GM03348 (cell line): Measurements from ENCODE around the gene CYB5R4.
"Not testable (repeated sequence)": the region's sequence is repeated elsewhere in the genome, so short reads cannot be mapped to it uniquely, and the experiment has no call there.

Experiments
- DNase-seq: peaks from one replicate; pipeline ENCODE4 v3.0.0; 2012; ENCODE audit warnings: low spot score

The CYB5R4 gene

DNA sequence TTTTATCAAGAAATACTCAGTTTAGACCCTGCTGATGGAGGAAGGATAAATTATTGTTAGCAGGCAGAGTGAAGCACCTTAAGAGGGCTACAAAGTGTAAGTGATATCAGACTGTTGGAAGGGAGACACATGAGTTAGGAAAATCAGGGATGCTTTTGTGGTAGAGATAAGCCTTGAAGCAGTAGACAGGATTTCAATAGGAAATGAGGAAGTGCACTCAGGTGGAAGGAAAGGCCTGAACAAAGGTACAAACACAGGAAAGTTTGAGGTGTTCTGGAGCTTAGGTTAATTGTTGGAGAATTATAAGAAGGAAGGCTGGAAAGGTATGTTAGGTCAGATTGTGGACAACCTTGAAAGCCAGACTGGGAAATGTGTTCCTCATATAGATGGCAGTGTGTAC, 7.6 kb downstream of the CYB5R4 start:
- DNase-seq: no peak

DNA sequence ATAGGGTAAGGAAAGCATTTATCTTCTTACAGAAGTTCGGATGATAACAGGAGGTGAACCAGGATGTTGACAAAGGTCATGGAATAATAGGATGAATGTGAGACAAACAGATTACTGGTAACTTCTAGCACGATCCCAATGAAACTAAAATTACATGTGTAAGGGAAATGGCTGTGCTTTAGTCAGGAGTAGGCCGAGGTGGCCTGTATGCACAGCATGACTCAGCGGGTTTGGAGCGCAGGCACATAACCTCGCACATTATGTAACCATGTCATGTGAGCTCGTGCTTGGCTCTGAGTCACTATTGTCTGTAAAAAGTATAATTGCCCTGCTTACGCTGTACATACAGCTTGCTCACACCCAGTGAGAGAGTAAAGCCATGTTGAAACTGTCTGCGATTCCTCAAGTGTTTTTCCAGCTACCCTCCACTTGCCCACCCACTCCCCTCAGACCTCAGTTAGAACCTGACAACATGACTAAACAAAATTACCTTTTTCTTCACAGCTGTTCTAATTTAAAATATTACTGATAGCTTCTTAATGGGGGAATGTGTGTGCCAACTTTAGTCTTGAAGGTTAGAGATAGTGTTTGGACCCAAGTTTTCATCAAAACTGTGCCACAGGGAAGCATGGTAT, 8.2 kb downstream of the CYB5R4 start:
- DNase-seq: peak; percentile 65

DNA sequence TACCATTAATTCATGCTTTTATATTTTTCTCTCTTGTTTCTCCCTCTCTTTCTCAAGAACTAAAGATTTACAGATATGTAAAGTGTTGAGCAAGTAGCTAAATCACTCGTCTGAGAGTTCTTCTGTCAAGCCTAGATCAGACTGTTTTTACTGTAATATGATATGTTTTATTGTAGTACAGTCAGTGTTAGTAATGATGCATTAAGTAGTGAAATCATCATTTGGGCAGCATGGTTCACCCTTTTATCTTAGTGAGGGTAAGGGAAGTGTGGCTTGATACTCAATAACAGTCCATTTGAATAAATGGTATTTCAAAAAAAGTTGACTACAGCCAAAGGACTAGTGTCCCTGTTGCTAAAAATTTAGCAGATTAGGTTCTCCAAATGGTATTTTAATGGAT, 9.2 kb downstream of the CYB5R4 start:
- DNase-seq: peak; percentile 42

DNA sequence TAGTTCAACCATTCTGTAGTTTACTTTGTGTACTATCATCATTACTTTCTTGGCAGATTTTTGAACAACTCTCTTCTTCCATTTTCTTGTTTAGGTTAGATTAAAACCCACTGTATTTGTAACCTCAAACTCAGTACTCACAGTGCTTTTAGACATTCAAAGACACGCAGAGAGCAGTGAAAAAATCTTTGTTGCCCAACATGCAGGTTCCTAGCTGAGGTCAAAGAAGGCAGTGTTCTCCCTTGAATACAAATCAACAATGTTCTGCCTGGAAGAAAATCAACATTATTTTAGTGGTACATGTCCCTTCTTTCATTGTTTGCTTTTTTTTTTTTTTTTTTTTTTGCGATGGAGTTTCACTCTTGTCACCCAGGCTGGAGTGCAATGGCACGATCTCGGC, 11.2 kb downstream of the CYB5R4 start:
- DNase-seq: no peak

DNA sequence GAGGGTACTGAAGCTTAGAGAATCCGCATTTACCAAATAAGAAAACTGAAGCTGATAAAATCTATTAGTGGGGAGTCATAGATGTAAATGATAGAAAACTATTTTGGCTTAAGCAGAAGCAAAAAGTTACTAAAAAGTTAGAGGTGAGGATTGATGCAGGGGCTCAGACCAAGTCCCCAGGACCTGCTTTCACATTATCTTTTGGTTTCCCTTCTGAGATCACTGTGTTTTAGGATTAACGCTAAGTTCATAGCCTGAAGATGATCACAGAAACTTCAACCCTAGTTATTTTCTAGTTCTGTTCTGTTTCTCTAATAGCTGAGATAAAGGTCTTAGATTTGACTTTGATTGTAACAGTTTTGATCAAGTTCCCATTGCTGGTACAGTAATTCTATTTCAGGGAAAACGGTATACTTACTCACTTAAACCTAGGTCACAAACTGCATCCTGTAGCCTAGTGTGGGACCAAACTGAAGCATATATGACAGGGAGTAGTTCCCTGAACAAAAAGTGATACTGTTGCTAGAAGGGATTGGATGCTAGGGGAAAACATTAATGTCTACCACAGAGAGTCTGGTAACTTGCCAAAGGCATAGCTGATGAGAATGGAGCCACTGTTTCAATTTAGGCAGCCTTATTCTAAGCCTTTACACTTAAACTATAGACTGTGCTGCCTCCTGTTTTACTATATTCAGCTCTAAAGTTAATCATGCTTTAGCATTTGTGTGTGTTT, 13.1 kb downstream of the CYB5R4 start:
- DNase-seq: no peak

DNA sequence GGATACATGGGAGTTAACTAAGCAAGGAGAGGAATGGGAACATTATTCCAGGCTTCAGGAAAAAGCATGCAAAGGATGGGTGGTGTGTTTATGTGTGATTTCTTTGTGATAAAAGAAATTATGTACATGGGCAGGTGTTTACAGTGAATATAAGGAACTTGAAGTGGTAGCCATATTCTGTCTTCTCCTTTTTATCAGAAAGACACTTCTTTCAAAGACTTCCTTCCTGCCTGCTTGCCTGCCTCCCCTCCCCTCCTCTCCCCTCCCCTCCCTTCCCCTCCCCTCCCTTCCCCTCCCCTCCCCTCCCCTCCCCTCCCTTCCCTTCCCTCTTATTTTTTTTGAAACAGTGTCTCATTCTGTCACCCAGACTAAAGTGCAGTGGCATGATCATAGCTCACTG, 14.4 kb downstream of the CYB5R4 start:
- no peak for DNase-seq

DNA sequence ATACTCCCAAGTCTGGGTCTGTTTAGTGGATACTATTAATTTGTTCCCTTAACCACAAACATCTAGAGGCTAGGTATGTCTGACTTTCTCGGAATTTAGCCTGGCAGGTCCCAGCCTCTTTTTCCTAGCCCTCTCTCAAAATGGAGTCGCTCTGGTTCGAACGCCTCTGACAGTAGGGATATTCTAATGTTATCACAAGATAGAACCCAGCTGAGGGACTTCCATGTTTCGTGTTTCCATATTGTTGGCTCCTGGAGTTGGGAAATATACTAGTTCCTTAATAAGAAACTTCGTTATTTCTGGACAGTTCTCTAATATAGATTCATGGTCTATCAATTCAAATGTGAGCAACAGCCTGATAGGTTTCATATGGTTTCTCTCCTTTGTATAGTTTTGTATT, 16.4 kb downstream of the CYB5R4 start:
- DNase-seq: no peak

DNA sequence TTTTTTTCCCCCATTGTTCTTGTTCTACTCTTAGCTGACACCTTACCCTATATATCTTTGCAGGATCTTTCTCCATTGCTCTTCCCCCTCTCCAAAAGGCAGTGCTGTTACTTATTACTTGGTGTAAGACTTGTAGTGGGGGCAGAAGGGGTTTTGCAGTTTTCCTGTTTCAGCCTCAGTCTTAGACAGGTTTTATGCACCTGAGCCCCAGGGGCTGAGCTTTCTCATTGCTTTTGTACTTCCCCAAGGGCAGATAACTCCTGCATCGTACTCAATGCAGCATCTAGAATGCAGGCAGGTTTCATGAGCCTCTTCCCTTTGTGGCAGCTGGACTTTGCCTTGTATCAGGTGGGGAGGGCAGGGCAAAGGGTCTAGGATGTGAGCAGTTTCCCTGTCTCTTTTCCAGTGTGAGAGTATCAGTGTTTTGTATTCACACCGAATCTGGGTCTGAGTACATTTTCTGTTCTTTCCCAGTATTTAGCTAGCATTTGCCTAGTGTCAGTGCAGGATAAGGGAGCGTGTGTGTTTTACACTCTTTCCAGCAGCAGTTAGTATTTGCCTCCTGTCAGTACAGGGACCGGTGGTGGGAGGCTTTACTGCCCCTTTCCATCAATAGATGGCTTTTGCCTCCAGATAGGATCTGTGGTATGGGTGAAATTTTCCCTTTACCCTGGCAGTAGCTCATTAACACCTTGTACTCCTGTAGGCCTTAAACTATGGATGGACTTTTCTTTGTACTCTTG, 19.6 kb downstream of the CYB5R4 start:
- no peak for DNase-seq

DNA sequence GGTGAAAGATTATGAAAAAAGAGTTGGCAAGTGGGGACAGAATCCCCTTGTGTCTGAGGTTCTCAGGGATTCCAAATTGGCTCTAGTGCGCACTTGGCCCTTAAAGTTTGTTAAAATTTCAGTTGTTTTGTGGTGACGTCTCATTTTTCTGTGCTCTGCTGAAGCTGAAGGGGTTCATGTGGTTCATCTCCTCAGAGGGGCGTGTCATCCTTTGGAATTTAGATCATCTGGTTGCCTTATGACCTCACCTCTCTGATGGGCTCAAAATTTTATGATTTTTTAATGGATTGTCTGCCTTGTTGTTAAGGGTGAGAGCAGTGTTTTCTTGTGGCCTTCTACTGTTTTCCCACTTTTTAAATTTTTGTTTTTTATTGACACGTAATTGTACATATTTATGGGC, 20.3 kb downstream of the CYB5R4 start:
- DNase-seq: peak; percentile 24

DNA sequence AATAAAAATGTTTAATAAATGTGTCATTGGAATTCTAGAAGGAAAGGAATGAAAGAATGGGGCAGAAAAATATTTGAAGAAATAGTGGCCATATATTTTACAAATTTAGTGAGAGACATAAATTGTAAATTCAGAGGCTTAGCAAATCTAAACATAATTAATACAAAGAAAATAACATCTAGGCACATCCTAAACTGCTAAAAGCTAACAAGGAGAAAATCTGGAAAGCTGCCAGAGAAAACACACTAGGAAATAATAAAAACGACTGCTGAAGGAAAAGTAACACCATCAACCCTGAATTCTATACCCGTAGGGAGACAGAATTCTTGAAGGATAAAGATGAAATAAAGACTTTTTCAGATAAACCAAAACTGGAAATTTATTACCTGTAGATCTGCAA, 23.8 kb downstream of the CYB5R4 start:
- no peak for DNase-seq

DNA sequence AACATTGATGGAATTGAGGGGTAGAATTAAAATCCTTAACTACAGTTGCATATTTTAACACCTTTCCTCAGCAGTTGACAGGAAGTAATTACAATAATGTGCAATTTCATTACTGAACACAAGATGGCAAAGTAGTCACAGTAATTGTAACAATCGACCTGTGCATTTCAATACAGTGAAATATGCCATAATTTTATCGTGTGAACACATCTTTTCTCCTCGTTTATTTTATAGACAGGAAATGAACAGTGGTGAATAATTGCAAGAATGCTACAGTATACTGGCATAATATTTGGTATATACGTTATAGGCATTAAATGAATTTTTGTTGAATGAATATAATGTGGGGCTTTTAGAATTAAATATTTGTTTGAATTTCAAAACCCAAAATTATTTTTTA, 25.0 kb downstream of the CYB5R4 start:
- DNase-seq: peak; percentile 52

DNA sequence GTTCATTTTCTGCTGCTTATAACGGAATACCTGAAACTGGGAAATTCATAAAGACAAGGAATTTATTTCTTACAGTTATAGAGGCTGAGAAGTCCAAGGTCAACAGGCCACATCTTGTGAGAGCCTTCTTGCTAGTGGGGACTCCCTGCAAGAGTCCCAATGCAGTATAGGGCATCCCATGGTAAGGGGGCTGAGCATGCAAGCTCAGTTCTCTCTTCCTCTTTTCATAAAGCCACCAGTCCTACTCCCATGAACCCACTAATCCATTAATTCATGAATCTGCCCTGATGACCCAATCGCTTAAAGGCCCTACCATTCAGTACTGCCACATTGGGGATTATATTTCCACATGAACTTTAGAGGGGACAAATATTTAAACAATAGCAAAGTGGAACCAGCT, 26.5 kb downstream of the CYB5R4 start:
- no peak for DNase-seq

DNA sequence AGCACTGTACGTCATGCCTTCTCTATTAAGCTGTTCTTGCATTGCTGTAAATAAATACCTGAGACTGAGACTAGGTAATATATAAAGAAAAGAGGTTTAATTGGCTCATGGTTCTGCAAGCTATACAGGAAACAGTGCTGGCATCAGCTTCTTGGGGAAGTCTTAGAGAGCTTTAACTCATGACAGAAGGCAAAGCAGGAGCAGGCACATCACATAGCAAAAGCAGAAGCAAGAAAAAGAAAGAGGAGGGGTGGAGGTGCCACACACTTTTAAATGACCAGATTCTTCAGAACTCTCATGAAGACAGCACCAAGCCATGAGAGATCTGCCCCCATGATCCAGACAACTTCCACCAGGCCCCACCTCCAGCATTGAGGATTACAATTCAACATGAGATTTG, 30.1 kb downstream of the CYB5R4 start:
- no peak for DNase-seq

DNA sequence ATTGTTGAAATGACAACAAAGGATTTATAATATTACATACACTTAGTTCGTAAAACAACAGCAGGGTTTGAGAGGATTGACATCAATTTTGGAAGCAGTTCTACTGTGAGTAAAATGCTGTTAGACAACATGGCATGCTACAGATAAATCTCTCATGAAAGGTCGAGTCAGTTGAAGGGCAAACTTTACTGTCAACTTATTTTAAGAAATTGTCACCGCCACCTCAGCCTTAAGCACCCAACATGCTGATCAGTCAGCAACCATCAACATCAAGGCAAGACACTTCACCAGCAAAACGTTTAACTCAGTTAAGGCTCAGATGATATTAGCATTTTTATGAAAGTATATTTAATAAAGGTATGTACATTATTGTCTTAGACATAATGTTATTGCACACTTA, 31.0 kb downstream of the CYB5R4 start:
- no peak for DNase-seq

DNA sequence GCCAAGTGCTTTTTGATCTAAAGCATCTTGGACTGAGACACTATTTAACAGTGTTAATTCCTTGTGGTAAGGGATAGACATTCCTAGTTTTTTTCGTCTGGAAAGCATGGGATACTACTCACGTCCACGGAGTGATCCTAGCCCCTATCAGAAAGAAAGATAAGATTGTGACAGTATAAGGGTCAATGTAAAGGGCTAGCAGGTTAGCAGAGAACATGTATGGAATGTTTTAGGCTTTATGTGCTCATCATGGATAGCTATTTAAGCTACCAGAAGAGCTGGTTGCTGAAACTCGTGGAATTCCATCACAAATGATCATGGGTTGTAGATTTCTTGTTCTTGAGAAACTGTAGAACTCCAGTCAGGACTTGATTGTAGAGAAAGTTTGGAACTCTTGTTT, 32.1 kb downstream of the CYB5R4 start:
- DNase-seq: no peak

DNA sequence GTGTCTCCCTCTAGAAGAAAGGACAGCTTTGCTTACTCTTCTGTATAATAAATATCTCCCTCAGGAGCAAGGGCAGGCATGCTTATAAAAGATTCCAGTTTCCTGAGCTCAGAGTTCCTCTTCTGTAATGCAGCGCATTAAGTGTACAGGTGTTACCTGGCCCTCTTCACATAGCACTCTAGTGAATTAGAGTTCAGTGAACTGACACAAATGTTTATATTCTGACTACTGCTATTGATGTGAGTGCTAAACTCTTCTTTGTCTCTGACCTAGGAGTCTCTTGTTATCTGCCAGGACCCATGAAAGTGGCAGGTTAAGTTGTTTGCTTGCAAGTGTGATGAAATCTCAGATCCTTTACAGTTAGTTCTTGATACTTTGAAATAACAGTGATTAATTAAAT, 33.5 kb downstream of the CYB5R4 start:
- no peak for DNase-seq

DNA sequence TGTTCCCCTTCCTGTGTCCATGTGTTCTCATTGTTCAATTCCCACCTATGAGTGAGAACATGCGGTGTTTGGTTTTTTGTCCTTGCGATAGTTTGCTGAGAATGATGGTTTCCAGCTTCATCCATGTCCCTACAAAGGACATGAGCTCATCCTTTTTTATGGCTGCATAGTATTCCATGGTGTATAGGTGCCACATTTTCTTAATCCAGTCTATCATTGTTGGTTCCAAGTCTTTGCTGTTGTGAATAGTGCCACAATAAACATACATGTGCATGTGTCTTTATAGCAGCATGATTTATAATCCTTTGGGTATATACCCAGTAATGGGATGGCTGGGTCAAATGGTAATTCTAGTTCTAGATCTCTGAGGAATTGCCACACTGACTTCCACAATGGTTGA, 37.6 kb downstream of the CYB5R4 start:
- not testable (repeated sequence) for DNase-seq

DNA sequence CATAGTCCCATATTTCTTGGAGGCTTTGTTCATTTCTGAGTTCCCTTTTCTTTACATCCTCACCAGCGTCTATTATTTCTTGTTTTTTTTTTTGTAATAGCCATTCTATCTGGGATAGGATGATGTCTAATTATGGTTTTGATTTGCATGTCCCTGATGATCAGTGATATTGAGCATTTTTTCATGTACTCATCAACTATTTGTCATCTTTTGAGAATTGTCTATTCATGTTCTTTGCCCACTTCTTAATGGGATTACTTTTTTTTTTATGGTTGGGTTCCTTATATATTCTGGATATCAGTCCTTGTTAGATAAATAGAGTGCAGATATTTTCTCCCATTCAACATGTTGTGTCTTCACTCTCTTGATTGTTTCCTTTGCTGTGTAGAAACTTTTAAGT, 42.1 kb downstream of the CYB5R4 start:
- DNase-seq: no peak

DNA sequence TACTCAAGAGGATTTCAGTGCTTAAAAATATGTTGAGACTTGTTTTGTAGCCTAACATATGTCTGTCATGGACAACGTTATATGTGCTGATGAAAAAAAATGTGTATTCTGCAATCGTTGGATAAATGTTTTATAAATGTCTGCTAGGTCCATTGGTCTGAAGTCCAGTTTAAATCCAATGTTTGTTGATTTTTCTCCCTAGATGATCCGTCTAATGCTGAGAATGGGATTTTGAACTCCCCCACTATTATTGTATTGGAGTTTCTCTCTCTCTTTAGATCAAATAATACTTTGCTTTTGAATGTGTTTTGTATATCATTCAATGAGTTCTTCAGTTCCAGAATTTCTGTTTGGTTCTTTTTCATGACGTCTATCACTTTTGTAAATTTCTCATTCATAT, 44.9 kb downstream of the CYB5R4 start:
- DNase-seq: no peak

DNA sequence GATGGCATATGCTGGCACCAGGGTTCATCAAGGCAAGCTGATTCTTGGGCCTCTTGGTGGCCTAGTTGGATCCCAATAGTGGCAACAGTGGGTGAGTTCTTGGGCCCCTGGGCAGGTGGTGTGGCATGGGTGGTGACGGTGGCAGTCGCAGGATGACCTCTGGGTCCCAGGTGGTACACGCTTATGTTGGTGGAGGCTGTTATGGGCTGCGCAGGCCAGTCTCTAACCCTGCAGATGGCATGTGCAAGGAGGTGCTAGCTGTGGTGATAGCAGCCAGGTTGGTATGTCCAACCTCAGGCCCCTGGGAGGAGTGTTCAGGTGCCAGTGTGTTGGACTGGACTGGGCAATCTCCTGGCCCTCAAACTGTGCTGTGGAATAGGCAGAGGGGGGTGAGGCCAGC, 46.2 kb downstream of the CYB5R4 start:
- no peak for DNase-seq

DNA sequence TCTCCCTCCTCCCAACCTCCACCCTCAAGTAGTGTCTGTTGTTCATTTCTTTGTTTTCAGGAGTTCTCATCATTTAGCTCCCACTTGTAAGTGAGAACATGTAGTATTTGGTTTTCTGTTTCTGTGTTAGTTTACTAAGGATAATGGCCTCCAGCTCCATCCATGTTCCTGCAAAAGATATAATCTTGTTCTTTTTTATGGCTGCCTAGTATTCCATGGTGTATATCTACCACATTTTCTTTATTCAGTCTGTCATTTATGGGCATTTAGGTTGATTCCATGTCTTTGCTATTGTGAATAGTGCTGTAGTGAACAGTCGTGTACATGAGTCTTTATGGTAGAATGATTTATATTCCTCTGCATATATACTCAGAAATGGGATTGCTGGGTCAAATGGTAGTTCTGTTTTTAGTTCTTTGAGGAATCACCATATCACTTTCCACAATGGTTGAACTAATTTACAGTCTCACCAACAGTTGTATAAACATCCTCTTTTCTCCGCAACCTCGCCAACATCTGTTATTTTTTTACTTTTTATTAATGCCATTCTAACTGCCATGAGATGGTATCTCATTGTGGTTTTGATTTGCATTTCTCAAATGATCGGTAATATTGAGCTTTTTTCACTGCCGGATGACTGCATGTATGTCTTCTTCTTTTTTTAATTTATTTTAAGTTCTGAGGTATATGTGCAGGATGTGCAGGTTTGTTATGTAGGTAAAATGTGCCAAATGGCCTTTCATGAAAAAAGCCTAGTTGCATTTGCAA, 48.3 kb downstream of the CYB5R4 start:
- not testable (repeated sequence) for DNase-seq

DNA sequence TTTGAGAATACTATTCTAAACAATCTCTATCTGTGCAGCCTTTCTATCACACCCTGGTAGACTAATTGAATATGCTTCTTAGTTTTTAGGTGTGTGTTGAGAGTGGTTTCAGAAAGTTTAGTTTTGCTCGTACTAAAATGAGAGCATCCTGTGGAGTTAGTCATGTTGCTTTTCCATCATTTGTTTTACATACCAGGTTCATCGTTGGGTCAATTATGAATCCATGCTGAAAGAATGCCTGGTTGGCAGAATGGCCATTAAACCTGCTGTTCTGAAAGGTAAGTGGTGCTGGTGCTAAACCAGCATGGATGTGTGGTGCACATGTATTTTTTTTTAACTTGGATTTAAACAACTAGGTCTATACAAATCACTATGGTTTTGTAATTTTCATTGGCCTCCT, 49.3 kb downstream of the CYB5R4 start:
- DNase-seq: peak; percentile 11

DNA sequence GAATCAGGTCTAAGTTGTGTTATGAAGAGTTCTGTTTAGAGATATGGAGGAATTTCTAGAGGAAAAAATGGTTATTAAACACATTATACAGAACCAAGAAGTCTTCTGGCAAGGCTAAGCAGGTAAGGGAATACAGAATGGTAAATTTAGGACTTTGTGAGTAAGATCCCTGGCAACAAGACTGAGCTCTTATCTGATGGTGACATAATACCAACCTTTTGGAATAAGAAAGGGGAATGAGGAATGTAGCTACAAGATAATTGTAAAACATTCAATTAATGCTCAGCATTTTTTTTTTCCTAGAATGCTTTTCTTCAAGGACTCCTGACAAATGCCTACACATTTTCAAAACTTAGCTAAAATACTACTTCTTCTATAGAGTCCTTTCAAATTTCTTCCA, 51.8 kb downstream of the CYB5R4 start:
- peak; percentile 5 for DNase-seq
